EL (cell line): ENCODE data around the gene APOBEC3A.
"Not testable (repeated sequence)": the region's sequence is repeated elsewhere in the genome, so short reads cannot be mapped to it uniquely, and the experiment has no call there.

Source experiments
- DNase-seq: peaks from one replicate; pipeline ENCODE4 v3.0.0-alpha.2; 2016

APOBEC3A gene

GRCh38 chr22:38981992-38982927 lies 24.9 kb downstream of the APOBEC3A start, which contains the start of gene APOBEC3B:
Gene APOBEC3B (plus strand): TSS chr22:38982347. CDS start chr22:38982454, 107 bp downstream.
- peak; percentile 93 for DNase-seq

DNA sequence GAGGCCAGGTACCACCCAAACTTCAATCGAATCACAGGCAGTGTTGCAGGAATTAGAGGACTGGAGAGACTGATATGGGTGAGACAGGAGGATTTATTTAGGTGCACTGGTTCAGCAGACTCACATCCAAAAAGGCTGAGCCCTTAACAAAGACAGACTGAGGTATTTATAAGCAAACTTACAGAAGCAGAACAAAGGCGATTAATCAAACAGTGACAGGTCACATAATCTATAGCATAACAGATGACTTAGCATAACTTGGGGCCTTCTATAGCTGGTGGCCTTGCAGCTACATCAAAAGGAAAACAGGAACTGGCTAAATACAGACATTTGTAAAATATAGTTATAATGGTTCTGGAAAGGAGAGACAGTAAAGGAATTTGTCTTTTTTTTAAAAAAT lies 26.8 kb downstream of the APOBEC3A start:
- no peak for DNase-seq

DNA sequence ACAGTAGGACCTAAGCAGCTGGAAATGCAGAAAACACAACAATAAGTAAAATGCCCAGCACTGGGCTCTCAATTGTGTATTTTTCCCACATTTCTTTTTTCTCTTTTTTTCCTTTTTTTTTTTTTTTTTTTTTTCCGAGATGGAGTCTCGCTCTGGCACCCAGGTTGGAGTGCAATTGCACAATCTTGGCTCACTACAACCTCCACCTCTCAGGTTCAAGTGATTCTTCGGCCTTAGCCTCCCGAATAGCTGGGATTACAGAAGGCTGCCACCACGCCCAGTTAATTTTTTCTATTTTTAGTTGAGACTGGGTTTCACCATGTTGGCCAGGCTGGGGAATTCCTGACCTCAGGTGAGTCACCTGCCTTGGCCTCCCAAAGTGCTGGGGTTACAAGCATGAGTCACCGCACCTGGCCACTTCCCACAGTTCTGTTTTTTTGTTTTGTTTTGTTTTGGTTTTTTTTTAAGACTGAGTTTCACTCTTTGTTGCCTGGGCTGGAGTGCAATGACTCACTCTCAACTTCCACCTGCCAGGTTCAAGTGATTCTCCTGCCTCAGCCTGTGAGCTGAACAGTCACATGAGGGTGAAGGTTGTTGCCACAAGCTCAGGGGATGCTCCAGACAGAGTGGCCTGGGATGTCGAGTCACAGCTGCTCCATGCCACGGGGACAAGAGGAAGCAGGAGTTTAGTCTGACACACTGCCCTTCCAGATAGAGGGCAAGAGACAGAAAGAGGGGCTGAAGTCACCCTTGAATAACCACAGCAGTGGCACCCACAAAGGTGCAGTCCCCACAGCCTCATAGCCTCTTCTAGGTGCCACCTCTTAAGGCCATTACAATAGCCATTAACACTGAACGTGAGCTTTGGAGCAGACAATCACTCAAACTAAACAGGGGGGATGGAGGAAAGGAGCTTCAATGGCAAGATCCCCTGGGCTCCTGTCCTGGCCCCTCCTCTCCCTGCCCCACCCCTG lies 27.7 kb downstream of the APOBEC3A start:
- DNase-seq, result peak; percentile 6

- DNase-seq, result no peak
These were observed 29.2 kb downstream of the APOBEC3A start for GRCh38 chr22:38986629-38987028.

DNA sequence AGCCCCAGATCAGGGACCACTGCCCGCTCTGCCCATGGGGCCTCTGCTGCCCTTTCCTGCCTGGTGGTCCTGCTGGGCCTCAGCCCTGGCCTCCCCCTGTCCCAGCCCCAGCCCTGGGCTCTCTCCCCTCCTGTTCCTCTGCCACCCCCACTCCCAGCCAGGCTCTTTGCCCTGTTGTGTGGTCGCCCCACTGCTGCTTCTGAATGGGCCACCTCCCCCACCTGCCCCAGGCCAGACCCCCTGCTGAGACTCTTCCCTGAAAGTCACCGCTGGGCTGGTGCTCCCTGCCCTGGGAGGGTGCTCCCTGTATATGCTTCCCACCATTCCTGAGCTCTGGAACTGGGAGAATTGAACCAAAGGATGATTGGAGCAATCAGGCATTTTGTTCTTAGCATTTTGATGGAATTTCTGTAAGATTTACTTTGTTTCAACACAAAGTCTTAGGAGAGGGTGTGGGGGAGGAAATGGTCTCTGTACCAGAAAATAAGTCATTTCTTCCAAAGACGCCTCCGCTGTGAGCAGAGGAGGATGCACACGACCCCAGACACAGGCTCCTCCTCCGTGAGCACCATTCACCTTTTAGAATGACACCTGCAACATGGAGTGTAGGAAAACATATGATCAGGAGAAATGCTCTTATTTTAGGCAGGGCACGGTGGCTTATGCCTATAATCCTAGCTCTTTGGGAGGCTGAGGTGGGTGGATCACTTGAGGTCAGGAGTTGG lies 29.9 kb downstream of the APOBEC3A start:
- no peak for DNase-seq

DNA sequence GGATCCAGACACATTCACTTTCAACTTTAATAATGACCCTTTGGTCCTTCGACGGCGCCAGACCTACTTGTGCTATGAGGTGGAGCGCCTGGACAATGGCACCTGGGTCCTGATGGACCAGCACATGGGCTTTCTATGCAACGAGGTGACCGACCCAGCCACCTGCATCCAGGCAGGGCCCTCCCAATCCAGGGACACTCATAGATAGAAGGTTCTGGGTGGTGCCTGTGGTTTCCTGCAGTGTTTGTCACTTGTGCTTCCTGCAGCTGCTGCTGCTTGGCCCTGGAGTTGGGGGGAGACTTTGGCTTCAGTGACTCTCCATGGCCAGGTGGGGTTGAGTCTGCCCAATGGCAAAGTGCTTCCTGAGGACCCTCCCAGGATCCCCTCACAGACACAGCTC lies 32.1 kb downstream of the APOBEC3A start:
- no peak for DNase-seq

GRCh38 chr22:38992871-38993371 lies 35.5 kb downstream of the APOBEC3A start:
- not testable (repeated sequence) for DNase-seq

- DNase-seq, result no peak
These were observed 38.7 kb downstream of the APOBEC3A start for GRCh38 chr22:38996105-38996504.

GRCh38 chr22:38997518-38997917 lies 40.1 kb downstream of the APOBEC3A start:
- no peak for DNase-seq

DNA sequence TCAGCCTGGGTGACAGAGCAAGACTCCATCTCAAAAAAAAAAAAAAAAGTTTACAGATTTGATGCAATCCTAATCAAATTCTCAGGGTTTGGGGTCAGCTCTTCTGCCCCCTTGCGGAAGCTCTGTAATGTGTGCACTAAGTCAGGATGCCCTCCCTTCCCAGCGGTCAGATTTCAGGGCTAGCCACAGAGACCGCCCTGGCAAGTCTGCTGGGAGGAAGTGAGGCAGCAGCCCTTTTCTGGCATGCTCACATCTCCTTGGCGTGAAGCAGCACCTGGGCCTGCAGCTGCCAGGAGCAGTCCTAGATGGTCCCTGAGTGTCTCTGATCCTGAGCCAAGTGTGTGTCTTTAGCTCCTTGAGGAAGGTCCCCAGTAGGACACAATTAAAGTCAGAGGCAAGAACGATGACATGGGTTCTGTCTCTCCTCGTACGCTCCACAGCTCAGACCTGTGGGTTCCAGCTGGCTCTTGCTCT lies 45.8 kb downstream of the APOBEC3A start:
- DNase-seq, result peak; percentile 87

DNA sequence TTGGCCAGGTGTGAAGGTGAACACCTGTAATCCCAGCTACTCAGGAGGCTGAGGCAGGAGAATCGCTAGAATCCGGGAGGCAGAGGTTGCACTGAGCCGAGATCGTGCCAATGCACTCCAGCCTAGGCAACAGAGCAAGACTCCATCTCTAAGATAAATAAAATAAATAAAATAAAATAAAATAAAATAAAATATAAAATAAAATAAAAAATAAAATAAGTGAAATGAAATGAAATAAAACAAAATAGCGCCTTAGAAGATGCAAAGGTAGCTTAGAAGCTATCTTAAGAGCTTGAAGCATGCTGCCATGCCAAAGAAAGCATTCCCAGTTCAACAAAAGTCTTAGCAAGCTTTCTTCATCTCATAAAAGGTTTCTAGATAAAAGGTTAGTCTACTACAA lies 49.8 kb downstream of the APOBEC3A start:
- DNase-seq, result no peak

GRCh38 chr22:39008271-39008850 lies 51.0 kb downstream of the APOBEC3A start:
- not testable (repeated sequence) for DNase-seq

DNA sequence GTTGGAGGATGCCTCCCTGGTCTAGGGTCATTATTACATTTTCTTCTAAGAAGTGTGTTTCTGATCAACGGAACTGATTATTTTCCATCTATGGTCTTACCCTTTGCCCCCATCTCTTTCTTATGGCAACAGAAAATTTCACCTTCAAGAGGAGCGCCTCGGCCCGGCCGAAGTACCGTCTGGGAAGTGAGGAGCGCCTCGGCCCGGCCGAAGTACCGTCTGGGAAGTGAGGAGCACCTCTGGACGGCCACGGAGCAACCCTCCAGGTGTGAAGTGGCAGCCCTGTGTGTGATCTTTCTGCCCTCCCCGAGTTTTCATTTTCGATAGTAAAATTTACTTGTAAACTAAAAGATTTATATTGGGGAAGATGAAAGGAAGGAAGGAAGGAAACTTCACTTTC lies 53.5 kb downstream of the APOBEC3A start:
- no peak for DNase-seq
